Tibial nerve (tissue), 3 donors: ENCODE data around the gene VRK2.

ENCODE experiments used
- CTCF ChIP-seq, 5 experiments: fragments of 200-600 bp in 3 of 5; fragments of 450-650 bp in 2 of 5; sonication (generic) in 3 of 5; IDR thresholded peaks; one replicate each; pipeline ENCODE4 v1.5.1; 2016 to 2019; ENCODE audit warnings: antibody characterized with exemption in 5 of 5, mild to moderate bottlenecking in 3 of 5, moderate library complexity in 2 of 5
- POLR2A ChIP-seq, 2 donors: fragments of 450-650 bp; IDR thresholded peaks; one replicate each; pipeline ENCODE4 v1.6.1; 2017; ENCODE audit warnings: antibody characterized with exemption in 2 of 2, mild to moderate bottlenecking in 2 of 2, moderate library complexity in 2 of 2

GRCh38 chr2:58063641-58064040, 17.0 kb downstream of the VRK2 start:
- TF ChIP-seq CTCF (IDR thresholded peaks at IDR 0.05) (no peak), POLR2A (IDR thresholded peaks at IDR 0.05) (no peak)
